Stimulated activated CD4-positive, alpha-beta T cell treated with anti-CD3 and anti-CD28 coated beads, Interleukin-1b, Interleukin-23, amount 100 ng/mL, for 24 hours (primary cell): ENCODE results near the gene ARHGEF1.
"Not testable (repeated sequence)": the region's sequence is repeated elsewhere in the genome, so short reads cannot be mapped to it uniquely, and the experiment has no call there.

ENCODE experiments used
- DNase-seq, 4 experiments: peaks; one replicate each; pipeline ENCODE4 v3.0.0-alpha.2; 2020; ENCODE audit warnings: low read depth in 4 of 4, low spot score in 1 of 4

ARHGEF1 gene

DNA sequence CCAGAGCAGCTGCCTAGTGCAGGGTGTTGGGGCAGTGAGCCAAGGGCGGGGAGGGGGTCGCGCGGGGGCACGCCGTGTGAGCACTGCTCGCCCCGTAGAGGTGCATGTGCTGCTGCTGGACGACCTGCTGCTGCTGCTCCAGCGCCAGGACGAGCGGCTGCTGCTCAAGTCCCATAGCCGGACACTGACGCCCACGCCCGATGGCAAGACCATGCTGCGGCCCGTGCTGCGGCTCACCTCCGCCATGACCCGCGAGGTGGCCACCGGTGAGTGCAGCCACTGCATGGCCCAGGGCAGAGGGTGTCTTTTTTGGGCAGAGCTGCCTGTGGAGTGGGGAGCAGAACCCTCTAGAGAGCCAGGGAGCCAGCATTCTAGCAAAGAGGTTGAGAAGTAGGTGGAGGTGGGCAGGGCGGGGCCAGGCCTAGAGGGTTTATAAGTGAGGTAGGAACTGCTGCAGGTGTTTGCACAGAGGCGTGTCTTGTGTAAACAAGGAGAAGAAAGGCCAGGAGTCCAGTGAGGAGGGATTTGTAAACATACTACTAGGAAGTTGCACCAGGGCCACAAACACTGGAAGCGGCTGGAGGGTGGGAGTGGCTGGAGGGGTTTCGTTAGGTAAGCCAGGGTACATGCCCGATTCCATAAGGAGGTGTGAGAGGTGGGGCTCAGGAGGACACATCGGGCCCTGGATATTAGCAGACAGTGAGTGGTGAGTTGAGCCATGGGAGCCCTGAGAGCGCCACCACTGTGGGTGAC, 21.3 kb downstream of the ARHGEF1 start:
- DNase-seq = no peak

DNA sequence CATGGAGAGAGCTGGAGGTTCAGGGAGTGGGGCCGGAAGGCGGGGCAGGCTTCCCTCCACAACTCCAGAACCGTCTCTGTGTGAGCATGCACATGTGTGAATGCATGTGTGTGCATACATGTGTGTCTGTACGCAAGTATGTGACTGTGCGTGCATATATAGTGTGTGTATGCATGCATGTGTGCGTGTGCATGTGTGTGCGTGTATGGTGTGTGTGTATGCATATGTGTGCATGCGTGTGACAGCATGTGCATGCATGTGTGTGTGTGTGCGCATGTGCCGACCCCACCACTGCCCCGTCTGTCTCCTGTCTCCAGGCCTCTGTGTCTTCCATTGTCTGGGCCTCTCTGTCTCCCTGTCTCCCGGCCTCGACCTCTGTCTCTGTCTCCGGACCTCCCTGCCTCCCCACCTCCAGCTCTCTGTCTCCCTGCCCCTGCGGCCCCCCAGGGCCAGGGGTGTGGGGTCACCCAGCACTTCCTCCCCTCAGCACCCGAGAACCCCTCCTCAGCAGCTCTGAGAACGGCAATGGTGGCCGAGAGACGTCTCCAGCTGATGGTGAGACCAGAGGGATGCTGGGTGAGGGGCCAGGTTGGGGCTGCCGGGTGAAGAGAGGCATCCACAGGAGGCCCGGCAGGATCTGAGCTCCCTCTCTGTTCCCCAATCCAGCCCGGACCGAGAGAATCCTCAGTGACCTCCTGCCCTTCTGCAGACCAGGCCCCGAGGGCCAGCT, 22.5 kb downstream of the ARHGEF1 start:
- no peak for DNase-seq

DNA sequence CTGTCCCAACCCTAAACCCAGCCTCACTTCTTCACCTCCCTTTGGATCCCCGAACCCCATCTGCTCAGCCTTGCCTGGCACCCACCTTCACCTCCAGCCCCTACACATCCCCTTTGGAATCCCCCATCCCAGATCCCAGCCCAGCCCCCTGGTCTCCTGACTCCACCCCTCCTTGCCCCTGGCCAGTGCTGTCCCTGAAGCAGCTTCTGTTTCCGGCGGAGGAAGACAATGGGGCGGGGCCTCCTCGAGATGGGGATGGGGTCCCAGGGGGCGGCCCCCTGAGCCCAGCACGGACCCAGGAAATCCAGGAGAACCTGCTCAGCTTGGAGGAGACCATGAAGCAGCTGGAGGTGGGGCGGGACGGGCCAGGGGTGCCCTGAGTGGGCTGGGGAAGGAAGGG, 23.3 kb downstream of the ARHGEF1 start:
- no peak for DNase-seq

DNA sequence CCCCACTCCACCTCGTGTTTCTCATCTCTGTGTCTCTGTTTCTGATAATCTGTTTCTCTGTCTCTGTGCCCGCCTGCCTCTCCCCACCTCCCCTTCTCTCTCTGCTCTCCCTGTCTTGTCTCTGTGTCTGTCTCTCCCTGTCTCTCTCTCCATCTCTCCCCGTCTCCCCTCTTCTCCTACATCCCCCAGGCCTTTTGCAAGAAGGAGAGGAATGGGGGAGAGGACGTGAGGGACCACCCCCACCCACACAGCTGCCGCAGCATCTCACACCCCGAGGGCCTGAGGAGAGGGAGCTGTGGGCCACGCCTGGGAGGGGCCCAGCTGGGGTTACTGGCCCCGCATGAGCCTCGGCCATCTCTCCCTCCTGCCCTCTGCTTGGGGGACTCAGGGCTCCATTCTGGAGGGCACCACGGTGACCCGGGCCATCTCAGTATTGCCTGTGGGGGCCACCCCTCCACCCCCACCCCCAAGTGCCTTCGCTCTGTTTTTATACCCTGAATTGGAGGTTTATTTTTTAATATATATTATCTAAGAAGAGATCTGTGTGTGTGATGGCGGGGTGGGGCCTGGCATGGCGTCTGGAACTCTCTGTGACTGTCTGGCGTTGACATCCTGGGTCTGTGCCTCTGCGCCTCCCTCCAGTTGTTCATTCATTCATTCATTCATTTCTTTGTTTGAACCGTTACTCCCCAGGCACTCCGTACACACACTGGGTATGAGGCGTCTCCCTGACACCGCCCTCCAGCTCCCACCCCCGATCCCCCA, 24.1 kb downstream of the ARHGEF1 start:
- no peak for DNase-seq

DNA sequence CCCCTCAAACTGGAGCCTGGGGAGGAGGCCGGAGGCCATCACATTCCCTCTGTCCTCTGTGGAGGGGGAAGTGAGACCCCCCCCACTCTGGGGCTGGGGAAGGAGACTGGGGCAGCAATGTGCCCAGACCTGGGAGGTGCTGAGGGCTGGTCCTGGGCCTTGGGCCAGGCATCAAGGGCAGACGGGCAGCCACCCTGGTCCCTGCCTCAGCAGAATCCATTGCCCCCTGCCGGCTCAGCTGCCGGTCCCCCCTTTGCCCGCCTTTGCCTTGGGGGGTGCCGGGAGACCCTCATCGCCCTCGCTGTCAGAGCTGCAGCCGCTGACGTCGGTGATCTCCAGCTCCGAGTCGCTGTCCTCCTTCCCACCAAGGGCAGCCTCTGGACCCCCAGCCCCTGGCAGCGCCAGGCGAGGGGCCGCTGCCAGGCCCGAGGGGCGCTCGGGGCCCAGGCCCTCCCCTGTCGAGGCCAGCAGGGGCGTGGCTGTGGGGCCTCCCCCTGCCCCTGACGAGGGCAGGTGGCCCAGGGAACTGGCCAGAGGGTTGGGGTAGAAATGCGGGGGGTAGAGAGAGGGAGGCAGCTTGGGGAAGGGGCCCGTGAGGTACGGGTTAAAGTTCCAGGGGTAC, 25.1 kb downstream of the ARHGEF1 start:
- no peak for DNase-seq

DNA sequence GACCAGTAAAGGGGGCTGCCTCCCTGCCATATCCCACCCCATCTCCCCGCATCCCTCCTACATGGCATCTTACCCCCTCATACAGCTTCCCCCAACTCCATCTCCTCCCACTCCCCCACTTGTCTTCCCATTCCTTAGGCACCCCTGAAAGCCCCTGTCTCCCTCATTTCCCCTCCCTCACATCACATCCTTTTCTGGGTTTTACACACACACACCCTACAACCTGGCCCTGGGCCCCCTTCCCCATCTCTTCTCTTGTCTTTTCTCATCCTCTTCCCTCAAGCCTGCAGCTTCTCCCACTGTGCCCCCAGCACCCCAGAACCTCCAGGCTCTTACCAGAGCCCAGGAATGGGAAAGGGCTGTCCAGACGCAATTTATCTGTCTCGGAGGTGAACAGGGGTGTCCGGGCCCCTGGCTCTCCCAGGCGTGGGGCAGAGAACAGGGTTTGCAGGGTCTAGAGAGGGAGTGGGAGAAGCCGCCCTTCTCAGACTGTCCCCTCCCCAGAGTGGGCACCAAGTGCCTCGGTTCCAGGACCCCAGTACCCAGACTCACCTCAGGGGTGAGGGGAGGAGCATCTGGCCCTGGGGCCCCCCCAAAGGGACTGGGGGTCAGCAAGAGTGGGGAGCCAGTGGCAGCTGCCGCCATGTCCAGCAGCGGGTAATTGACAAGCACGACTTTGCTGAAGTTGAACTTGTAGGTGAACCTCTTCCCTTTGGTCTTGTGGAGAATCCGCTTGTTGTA, 25.9 kb downstream of the ARHGEF1 start:
- no peak for DNase-seq

DNA sequence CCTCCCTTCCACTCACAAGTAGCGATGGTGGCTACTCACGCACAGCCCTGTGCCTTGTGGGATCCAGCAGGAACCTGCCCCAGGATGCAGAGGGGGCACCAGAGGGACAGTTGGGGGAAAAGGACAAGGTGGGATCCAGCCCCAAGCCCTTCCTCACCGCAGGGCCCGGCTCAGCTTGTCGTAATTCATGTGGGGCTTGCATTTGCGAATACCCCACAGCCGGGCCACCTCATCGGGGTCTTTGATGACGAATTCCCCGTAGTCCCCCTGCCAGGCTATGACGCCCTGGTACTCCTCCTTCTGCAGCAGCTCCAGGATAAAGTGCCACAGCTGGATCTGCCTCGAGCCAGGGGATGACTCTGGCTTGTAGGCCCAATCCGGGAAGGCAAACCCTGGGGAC, 26.7 kb downstream of the ARHGEF1 start:
- DNase-seq = no peak

DNA sequence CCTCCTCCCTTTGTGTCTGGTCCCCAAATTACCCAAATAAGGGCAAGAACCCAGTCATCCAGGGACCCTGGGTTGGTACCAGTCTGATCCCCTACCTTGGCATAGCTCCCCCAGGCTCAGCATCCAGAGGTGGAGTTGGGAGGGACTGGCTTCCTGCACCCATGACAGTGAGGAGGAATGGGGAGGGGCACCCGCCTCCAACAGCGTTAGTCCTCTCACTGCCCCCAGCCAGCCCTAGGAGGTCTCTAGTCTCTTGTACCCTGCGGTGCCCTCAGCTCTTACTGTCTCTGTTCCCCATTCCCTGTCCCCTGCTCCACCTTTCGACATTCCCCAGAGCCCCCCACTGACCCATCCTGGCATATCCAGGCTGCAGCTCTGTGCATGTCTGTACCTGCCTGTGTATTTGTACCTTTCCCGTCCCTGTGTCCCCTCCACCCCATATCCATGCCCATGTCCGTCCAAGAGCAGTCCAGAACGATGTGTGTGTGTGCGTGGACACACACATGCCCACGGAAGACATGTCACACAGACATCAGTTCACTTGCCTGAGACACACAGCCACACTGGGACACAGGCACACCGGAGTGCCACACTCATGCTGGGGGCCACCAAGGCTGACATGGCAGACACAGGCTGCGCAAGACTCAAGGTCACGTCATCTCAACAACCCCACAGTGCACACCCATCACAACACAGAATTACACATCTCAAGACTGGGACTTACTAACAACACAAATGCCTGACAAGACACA, 27.4 kb downstream of the ARHGEF1 start:
- DNase-seq = no peak

DNA sequence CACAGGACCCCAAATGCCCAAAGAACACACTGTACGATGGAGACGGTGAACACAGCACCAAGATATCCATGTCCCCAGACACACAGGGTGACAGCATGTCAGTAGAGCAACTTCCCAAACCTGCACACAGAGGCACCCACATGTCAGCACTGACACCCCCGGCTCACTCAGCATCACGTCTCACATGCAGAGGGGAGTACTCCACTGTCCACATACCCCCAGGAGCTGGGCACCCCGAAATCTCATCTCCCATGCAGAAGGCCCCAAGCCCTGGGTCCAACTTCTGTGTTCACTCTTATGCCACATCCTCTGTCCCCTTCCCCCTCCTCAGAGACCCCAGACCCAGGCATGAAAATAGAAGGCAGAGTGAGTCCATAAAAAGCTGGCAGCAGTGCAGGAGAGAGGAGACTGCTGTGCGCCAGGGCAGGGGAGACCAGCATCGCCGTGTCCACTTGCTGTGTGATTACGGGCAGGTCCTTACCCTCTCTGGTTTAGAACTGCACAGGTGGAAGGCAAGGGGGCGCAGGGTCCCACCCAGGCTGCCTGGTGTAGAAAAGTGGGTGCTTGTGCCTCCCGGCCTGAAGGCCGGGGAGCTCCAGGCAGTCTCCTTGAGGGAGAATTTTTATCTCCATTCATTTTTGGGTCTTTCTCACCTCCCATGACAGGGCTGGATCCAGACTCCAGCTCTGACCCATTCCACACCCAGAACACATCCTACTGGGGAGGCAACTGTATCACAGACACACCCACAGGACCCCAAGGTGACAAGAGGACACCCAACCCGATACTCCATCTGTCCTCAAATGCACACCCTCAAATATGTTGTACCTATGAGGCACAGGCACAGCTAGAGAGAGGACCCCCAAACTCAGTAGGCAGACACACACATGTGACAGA, 28.3 kb downstream of the ARHGEF1 start:
- no peak for DNase-seq

DNA sequence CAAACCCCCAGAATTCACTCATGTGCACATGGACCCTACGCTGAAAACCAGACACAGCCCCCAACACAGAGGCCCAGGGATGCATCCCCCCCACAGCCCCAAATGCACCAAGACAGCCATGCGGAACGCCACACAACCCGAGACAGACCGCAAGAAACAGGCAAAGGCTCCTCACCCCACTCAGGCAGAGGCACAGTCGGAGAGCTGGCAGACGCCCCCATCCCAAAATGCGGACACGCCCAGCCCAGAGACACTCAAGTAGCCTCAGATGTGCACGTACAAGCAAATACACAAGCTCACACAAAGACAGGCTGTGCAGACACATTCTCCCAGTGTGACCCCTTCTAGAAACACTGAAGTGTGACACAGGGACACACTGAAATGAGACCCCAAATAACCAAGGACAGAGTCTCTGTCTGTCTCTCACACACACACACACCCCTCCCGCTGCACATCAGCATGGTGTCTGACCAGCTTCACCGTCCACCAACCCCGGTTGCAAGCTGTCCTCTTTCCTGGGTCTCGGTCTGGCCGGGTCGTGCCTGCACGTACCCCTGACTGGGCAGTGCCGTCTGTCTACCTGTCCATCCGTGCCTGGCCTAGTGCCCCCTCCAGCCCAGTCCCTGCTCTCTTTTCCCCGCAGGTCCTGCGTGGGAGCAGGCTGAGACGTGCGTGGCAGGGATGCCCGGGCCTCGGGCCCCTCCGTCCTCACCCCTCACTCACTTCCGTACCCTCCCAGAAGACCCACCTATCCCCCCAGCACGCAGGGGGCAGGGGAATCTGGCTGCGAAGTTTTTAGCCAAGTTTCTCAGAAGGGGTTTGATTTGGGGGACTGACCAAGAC, 29.1 kb downstream of the ARHGEF1 start:
- DNase-seq = no peak

DNA sequence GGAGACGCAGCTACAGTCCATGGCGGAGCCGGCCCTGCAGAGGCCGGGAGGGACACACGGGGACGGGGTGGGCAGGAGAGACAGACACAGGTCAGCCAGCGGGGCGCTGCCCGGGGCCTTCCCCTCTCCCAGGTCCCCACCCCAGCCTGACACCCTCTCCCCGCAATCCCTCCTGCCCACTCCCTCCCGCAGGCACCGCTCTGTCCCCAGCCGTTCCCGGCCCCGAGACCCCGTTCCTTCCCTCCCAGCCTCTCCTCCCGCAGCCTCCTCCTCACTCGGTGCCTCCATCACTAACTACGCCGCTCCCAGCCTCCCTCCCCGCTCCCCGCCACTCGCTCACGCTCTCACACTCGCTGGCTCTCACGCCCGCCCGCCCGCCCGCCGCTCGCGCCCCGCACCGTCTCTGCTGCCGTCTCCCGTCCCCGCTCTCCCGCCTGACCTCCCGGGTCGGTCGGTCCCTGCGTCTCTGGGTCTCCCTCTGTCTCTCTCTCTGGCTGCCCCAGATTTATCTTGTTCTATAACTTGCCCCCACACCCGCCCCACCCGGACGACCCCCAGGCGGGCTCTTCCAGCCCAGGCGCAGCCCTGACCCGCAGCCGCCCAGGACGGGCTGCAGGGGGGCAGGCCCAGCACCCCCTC, 30.0 kb downstream of the ARHGEF1 start:
- no peak for DNase-seq

DNA sequence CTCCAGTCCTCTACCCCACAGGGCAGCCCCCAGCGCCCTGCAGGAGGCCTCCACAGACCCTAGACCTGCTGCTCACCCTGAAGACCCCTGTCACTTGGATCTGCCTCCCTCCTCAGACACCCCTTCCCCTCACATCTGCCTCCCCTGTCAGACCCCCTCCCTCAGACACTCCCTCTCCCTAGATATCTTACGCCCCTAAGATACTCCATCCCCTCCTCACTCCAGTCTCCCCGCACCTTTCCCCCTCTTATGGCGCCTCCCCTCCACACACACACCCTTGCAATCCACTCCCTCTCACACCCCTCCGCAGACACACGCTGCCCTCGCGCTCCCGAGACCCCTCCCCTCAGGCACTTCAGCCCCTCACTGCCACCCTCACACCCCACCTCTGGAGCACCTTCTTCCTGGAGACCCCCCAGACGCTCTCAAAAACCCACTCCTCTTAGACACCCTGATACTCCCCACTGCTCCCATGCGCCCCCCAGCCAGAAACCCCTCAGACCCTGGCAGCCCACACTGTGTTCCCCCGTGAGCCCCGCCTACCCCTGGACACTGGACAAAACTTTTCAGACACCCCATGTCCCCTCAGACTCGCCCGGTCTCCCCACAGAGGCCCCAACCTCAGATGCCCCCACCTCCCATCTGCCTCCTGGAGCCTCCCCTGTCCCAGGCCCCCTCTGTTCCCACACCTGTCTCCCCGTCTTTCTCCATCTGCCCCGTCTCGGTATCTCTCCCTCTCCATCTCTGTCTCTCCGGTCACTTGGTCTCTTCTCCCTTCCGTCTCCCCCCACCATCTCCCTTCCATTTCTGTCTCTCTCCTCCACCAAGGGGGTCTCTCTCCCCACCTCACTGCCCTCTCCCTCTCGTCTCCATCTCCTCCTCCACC, 30.8 kb downstream of the ARHGEF1 start:
- DNase-seq = no peak

DNA sequence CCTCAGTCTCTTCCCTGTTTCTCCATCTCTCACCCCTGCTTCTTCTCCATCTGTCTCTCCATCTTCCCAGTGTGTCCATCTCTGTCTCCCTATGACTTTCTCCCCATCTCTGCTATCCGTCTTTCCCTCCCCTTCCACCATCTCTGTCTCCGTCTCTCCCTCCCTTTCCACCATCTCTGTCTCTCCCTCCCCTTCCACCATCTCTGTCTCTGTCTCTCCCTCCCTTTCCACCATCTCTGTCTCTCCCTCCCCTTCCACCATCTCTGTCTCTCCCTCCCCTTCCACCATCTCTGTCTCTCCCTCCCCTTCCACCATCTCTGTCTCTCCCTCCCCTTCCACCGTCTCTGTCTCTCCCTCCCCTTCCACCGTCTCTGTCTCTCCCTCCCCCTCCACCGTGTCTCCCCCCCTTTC, 31.4 kb downstream of the ARHGEF1 start:
- DNase-seq = not testable (repeated sequence)

DNA sequence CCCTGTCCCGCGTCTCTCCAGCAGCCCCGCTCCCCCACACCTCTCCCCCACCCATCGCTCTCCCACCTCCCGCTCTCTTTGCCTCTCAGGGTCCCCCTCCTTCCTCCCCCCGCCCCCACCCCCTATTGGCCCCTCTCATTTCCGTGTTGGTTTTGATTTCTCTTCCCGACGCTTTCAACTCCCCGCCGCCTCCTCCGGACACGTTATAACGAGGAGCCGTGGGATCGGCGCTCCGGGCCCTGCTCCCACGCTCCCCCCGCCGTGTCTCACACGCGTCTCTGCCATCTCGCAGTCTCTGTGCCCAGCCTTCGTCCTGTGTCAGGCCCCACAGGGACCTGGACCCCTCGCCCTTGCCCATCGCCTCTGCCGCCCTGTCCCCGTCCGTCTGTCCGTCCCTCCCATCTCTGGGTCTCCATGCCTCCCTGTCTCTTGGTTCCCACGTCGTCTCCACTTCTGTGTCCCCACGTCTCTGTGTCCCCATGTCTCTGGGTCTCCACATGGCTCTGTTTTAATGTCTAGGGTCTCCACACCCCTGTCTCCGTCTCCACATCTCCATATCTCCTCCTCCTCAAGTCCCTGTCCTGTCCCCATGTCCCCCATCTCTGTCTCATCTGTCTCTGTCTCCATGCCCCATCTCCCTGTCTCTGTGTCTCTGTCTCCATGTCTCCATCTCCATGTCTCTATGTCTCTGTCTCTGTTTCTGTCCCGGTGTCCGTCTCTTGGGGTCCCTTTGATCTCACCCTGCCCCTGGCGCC, 32.2 kb downstream of the ARHGEF1 start:
- no peak for DNase-seq

DNA sequence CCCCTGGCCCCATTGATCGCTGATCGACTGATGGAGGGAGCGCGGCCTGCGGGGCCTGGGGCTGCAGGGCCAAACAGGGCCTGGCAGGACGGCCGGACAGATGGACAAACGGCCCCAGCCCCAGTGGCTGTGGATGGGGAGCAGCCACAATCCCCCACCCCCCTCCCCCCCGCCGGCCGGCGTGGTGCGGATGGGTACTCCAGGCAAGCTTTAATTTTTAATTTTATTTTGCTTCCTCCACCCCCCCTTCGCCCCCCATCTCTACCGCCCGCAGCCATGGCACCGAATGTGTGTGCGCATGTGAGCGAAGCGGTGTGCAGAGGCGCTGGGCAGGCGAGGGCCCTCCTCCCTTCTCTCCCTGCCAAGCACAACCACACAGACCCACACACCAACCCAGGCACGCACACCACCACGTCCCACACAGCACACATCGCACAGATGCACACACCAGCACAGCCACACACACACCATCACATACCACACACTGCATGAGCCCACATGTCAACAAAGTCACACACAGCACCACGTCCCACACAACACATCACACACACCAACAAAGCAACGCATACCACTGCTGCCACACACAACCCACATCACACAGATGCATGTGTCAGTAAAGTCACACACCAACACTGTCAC, 32.9 kb downstream of the ARHGEF1 start:
- DNase-seq = no peak

DNA sequence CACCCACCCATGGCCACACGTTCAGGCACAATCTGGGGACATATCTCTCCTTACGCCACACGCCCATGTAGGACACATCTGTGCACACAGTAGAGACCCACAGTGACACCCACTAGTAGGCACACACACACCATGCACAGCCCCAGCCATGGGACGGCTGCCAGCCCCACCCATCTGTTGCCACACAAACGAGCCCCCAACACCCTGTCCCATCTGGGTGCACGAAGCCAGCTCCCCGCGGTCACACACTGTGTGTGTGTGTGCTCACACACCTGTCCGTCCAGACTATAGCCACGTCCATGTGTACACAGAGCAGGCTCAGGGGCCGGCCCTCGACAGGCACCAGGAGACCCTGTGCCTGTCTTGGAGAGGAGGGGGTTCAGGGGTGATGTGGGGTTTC, 34.7 kb downstream of the ARHGEF1 start:
- DNase-seq = no peak
